Rectal smooth muscle tissue (tissue), 1 donor: Measurements from ENCODE around the gene HCFC1R1.
"Not testable (repeated sequence)": the region's sequence is repeated elsewhere in the genome, so short reads cannot be mapped to it uniquely, and the experiment has no call there.

ENCODE experiments used
- H3K27ac ChIP-seq: one replicate; pipeline ENCODE4 v1.7.0; 2013; ENCODE audit warnings: low read depth, low read length, inconsistent platforms
- H3K27me3 ChIP-seq: one replicate; pipeline ENCODE4 v1.7.0; 2013; ENCODE audit warnings: low read length; ENCODE audit not compliant: control insufficient read depth, insufficient read depth
- H3K36me3 ChIP-seq: one replicate; pipeline ENCODE4 v1.7.0; 2013; ENCODE audit warnings: low read length; ENCODE audit not compliant: control insufficient read depth, insufficient read depth
- H3K4me1 ChIP-seq: one replicate; pipeline ENCODE4 v1.7.0; 2013; ENCODE audit warnings: low read length; ENCODE audit not compliant: control insufficient read depth, insufficient read depth
- H3K4me3 ChIP-seq: one replicate; pipeline ENCODE4 v1.7.0; 2013; ENCODE audit warnings: low read length
- H3K9ac ChIP-seq: one replicate; pipeline ENCODE4 v1.7.0; 2013; ENCODE audit warnings: low read length

HCFC1R1 gene

DNA sequence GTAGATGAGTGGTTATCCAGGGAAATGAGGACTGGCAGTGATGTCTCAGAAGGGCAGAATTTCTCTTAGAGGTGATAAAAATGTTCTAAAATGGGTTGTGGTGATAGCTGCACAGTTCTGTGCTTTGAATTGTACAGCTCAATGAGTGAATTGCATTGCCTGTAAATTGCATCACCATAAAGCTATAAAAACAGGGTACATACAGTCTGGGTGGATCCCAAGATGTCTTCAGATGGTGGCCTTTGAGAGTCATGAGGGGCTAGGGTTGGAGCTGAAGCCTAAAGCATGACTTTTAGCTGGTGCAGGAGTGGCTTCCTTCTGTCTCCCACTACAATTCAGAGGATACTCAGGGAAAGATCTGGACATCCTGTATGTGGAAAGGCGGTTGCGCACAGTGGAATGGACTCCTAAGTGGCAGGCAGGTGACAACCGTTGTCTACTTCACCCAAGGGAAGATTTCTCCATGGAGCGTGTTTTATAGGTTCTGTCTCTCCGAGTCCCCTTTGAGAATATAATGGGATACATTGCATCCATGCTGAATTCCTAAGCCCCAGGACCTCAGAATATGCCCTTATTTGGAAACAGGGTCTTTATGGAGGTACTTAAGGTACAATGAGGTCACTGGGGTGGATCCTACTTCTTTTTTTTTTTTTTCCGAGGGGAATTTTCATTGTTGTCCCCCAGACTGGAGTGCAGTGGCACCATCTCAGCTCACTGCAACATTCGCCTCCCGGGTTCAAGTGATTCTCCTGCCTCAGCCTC is 40.1 kb upstream of the HCFC1R1 start:
- H3K9ac ChIP-seq, result no peak overlapping the region
- H3K4me1 ChIP-seq, result no peaks in the 10 kb centered on the region
- H3K27me3 ChIP-seq, result no peaks in the 10 kb centered on the region
- H3K27ac ChIP-seq, result no peak overlapping the region
- no peaks in the 10 kb centered on the region for H3K36me3 ChIP-seq
- H3K4me3 ChIP-seq, result no peak overlapping the region

DNA sequence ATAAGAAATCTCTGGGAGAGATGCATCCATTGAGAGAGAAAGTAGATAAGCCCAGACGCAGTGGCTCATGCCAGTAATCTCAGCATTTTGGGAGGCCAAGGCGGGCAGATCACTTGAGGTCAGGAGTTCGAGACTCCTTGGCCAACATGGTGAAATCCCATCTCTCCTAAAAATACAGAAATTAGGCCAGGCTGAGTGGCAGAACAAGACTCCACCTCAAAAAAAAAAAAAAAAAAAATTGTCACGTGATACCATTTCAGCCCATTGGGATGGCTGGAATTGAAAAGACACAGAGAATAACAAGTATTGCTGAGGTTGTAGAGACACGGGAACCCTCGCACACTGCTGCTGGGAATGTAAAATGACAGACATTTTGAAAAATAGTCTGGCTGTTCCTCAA is 38.8 kb upstream of the HCFC1R1 start:
- H3K4me3 ChIP-seq, result no peak overlapping the region
- H3K27ac ChIP-seq, result no peak overlapping the region
- H3K4me1 ChIP-seq, result no peaks in the 10 kb centered on the region

DNA sequence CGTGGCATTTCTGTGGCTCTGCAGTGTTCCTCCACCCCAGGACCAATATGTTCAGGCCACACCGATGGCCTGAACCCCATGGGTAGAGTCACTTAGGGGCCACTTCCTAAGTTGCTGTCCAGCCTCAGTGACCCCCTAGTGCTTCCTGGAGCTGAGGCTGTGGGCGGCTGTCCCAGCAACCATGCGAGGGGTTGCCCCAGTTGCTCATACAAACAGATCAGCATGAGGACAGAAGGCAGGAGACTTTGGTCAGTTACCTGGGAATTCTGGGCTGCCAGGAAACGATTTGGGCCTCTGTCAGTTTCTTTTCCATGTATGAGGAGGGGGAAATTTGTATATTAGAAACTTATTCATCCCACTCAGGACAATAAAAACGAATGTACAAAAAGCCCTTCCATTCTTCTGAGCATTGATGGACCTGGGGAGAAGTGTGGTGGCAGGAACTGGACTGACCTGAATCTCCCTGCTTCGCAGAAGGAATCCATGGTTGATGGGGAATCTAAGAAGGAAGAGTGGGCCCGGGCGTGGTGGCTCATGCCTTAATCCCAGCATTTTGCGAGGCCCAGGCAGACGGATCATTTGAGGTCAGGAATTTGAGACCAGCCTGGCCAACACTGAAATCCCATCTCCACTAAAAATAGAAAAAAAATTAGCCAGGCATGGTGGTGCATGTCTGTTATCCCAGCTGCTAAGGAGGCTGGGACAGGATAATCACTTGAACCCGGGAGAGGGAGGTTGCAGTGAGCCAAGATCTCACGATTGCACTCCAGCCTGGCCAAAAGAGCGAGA is 36.8 kb upstream of the HCFC1R1 start:
- Histone ChIP-seq H3K27ac (no peak overlapping the region), H3K9ac (no peak overlapping the region), H3K4me1 (no peaks in the 10 kb centered on the region)

More for the DNA sequence above, 38.8 kb upstream of the HCFC1R1 start:
- no peaks in the 10 kb centered on the region for H3K36me3 ChIP-seq
- H3K9ac ChIP-seq, result no peak overlapping the region
- H3K27me3 ChIP-seq, result no peaks in the 10 kb centered on the region

DNA sequence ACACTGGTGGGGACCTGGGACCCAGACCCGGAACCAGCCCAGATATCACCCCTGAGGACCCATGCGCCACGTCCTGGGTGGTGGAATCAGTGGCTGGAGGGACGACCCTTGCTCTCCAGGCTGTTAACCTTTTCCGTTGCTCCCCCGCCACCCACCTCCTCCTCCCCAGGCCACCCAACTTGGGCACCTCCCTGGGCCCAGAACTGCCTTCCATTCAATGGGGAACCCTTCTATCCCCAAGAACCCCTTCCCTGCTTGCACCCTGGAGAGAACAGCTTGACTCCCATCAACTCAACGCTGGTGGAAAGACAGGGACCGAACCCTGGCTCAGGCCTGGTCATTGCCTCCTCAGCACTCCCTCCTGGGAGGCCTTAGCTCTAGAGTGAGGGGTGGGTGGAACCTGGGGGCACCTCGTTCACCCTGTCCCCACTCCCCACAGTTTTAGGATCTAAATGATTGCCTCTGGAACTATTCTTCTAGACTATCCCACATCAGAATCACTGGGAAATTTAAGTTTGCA is 36.0 kb upstream of the HCFC1R1 start:
- Histone ChIP-seq H3K4me1 (no peaks in the 10 kb centered on the region), H3K4me3 (peak overlapping the region; percentile 66), H3K9ac (peak overlapping the region; percentile 12), H3K27me3 (no peaks in the 10 kb centered on the region), H3K27ac (peak overlapping the region; percentile 55), H3K36me3 (no peaks in the 10 kb centered on the region)

More for the DNA sequence above, 36.8 kb upstream of the HCFC1R1 start:
- Histone ChIP-seq H3K4me3 (no peak overlapping the region), H3K27me3 (no peaks in the 10 kb centered on the region), H3K36me3 (no peaks in the 10 kb centered on the region)

DNA sequence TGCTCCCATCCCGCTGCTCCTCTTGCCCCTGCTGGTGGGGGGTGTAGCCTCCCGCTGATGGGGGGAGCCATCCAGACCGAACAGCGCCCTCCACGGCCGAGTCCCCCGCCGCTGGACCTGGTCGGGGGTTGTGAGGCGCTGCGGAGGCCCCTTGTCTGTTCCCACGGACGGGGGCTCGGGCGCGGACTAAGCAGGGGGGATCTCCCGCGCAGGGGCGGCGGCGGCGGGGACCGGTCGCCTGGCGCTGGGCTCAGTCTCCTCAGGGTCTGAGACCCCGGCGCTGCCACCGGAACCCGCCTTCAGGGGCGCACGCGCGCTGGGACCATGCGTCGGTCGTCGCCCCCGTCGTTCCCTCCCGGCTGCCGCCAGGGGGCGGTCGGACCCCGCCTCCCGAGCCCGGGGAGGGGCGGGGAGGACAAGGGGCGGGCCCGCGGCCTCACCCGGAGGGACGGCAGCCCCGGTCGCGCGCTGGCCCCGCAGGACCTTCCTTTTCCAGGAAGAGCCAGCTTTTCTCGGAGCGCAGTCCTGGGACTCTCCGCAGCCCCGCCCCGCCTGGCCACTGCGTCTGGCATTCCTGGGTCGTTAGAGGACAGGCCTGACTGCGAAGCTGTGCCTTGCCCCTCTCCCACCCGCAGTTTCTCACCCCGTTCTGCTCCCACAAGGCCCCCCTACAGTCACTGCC is 35.4 kb upstream of the HCFC1R1 start:
- no peaks in the 10 kb centered on the region for H3K27me3 ChIP-seq
- H3K9ac ChIP-seq, result peak overlapping the region; percentile 86
- H3K27ac ChIP-seq, result peak overlapping the region; percentile 55
- H3K4me1 ChIP-seq, result no peaks in the 10 kb centered on the region
- peak overlapping the region; percentile 80 for H3K4me3 ChIP-seq
- H3K36me3 ChIP-seq, result no peaks in the 10 kb centered on the region

DNA sequence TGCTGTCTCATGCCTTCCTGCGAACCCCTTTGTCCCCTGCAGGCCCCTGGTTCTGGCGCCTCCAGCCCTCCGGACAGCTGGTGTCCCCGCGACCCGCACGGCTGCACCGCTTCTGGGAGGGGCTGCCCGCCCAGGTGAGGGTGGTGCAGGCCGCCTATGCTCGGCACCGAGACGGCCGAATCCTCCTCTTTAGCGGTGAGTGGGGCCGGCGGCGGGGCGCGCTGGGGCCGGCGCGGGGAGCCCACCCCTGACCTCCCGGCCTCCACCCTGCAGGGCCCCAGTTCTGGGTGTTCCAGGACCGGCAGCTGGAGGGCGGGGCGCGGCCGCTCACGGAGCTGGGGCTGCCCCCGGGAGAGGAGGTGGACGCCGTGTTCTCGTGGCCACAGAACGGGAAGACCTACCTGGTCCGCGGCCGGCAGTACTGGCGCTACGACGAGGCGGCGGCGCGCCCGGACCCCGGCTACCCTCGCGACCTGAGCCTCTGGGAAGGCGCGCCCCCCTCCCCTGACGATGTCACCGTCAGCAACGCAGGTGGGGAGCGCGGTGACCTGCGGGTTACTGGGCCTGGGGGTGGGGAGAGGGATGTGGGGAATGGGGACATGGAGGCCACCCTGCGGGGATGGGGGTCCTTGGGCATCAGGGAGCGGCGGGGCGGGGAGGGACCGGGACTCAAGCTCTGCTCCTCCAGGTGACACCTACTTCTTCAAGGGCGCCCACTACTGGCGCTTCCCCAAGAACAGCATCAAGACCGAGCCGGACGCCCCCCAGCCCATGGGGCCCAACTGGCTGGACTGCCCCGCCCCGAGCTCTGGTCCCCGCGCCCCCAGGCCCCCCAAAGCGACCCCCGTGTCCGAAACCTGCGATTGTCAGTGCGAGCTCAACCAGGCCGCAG is 34.6 kb upstream of the HCFC1R1 start:
- H3K4me1 ChIP-seq, result no peaks in the 10 kb centered on the region
- peak overlapping the region; percentile 32 for H3K27ac ChIP-seq
- H3K4me3 ChIP-seq, result peak overlapping the region; percentile 80
- H3K9ac ChIP-seq, result peak overlapping the region; percentile 86
- H3K27me3 ChIP-seq, result no peaks in the 10 kb centered on the region
- H3K36me3 ChIP-seq, result peaks cover 3% of the 10 kb centered on the region

DNA sequence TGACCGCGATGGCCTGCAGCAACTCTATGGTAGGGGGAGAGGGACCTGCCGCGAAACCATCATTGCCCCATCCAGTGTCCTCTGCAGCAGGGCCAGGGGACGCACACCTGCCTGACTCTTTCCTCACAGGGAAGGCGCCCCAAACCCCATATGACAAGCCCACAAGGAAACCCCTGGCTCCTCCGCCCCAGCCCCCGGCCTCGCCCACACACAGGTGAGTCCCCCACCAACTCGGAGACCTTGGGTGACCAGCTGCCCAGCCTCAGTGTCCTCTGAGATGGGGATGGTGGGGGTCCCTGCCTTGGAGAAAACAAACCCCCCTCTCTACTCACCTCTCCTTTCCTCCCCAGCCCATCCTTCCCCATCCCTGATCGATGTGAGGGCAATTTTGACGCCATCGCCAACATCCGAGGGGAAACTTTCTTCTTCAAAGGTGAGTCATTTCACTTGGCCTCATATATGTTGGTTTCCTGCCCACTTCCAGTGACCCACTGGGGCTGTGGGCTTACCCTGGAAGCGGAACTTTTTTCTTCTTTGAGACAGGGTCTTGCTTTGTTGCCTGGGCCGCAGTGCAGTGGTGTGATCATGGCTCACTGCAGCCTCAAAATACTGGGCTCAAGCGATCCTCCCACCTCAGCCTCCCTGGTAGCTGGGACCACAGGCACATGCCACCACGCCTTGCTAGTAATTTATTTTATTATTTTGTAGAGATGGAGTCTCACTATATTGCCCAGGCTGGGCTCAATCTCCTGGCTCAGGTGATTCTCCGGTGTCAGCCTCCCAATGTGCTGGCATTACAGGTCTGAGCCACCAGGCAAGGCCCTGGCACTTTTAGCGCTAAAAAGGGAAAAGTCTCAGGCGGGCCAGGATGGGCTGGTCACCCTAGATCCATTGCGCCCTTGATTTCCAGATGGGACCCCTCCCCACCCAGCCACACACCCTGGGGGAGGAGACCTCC is 33.7 kb upstream of the HCFC1R1 start:
- Histone ChIP-seq H3K9ac (no peak overlapping the region), H3K4me1 (no peaks in the 10 kb centered on the region), H3K4me3 (no peak overlapping the region), H3K27me3 (no peaks in the 10 kb centered on the region), H3K27ac (no peak overlapping the region), H3K36me3 (peaks cover 3% of the 10 kb centered on the region)

DNA sequence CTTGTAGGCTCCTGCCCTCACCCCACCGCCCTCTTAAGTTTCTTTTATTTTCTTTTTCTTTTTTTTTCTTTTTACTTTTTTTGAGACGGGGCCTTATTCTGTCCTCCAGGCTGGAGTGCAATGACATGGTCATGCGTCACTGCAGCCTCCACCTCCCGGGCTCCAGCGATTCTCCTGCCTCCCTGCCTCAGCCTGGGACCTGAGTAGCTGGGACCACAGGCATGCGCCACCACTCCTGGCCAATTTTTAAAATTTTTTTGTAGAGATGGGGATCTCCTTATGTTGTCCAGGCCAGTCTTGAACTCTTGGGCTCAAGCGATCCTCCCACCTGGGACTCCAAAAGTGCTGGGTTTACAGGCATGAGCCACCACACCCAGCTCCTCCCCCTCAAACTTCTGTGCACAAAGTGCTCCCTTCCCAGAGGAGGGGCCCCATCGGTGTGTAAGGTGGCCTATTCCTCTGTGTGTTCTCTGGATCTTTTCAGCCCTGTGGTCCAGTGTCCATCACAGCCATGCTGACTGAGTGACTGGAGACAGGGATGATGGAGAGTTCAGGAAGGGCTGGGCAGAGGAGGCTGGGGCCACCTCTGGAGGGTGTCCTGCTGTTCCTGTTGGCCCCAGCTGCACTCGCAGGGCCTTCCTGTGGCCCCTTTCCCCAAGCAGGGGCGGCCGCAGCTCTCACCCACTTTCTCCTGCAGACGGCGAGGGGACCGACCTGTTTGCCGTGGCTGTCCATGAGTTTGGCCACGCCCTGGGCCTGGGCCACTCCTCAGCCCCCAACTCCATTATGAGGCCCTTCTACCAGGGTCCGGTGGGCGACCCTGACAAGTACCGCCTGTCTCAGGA is 32.8 kb upstream of the HCFC1R1 start:
- H3K4me1 ChIP-seq, result no peaks in the 10 kb centered on the region
- H3K27ac ChIP-seq, result no peak overlapping the region
- no peaks in the 10 kb centered on the region for H3K27me3 ChIP-seq
- H3K9ac ChIP-seq, result no peak overlapping the region
- no peak overlapping the region for H3K4me3 ChIP-seq
- peaks cover 3% of the 10 kb centered on the region for H3K36me3 ChIP-seq

DNA sequence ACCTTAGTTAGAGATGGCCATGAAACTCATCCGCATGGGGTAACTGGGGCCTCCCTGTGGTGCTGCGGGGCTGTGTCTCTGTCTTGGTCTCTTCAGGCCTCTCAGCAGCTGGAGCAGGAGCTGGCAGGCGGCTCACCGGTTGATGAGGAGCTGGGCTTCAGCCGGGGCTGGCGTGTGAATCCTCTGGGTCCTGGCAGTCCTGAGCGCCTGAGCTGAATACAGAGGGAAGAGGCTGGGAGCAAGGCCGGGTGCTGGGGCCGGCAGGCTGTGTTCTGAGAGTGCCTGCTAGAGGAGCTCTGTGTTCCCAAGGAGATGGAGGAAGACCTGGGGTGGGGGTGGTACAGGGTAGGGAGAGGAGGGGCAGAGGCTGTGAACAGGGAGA is 32.0 kb upstream of the HCFC1R1 start:
- not testable (repeated sequence) for H3K9ac ChIP-seq, H3K4me3 ChIP-seq, H3K36me3 ChIP-seq, H3K27ac ChIP-seq, H3K4me1 ChIP-seq, H3K27me3 ChIP-seq

DNA sequence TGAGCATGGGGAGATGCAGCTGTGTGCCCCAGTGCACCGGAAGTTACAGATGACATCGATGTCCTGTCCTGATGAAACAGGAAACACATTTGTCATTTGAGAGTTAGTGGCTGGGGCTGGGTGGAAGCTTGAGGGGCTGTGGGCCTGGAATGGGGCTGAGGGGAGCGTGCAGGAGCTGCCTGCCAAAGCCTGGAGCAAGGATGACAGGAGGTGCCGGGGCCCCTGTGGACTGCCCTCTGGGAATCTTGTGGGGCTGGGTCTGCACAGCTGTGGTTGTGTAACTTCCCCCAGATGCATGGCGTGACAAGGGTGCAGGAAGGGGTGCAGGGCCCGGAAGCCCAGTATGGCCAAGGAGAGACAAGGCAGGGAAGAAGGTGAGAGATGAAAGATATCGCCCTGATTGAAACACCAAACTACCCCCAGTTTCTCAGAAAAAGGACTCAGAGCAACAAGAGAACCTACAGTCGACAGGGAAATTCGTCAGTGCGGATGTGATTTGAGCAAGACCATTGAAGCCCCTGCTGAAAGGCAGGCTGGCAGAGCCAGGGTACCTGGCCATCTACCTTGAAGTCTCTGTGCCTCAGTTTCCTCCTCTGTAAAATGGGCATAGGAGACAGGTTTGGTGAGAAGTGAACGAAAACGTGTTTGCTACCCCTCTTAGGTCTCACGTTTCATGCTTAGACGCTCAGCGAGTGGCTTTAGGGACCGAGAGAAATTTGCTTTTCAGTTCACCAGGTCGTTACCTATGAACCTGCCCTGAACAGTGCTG is 31.4 kb upstream of the HCFC1R1 start:
- Histone ChIP-seq H3K4me3 (no peak overlapping the region), H3K4me1 (no peaks in the 10 kb centered on the region), H3K9ac (no peak overlapping the region), H3K27me3 (no peaks in the 10 kb centered on the region), H3K27ac (no peak overlapping the region), H3K36me3 (peaks cover 3% of the 10 kb centered on the region)
